SK-N-SH (cell line): Measurements from ENCODE around the gene PEPD.

ENCODE experiments used
- GABPA ChIP-seq: IDR thresholded peaks from 2 replicates; pipeline ENCODE4 v1.4.0; 2012; ENCODE audit warnings: low read depth, mild to moderate bottlenecking
- JUND ChIP-seq: IDR thresholded peaks from 2 replicates; pipeline ENCODE4 v1.4.0; 2012

DNA sequence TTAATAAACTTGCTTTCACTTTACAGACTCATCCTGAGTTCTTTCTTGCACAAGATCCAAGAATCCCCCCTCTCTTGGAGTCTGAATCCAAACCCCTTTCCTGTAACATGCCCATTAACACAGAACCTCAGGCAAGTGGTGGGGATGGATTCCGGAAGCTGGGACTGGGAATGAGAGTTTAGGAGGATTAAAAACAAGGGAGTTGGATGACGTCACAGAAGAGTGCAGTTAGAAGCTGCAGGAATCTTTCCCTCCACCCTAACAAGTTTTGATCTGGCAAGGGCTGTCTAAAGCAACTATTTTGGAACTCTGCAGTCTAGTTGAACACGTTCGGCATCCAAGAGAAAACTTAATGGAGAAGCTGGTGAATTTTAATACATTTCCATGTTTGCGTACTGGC lies 48.2 kb upstream of the PEPD start:
- no peak for TF ChIP-seq GABPA
- TF ChIP-seq JUND: no peak
